ENCODE data around the gene TSC22D2.

The TSC22D2 gene

DNA sequence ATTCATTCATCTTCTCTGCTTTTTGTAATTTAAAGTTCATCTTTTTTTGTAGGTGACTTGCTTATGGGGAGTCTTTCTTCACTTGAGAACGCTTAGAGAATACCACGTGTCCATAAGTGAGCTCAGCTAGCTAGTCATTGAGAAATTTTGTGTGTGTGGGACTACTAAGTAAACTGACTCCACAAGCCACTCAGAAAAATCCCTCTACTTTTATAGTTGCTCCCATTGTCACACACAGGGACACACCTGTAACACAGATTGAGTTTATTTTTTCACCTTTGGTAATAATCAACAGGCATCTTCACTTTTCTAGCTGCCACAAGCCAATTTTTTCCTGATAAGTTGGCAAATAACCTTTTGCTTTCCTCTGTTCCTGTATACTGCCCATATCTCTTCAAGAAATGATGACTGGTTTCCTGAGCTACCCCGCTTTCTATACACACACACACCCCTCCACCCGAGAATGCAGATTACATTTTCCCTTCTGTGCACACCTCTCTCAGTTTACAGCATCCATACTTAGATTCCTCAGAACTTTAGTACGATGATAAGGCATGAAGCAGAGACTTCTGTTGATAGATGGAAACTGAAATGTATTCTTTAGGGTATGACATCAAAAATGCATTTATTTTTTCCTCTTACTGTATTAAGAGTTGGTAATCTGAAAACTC, 4.6 kb downstream of the TSC22D2 start:
- no peak for TF ChIP-seq ZNF274 (IDR thresholded peaks at IDR 0.05; ENCODE audit: low read depth, low read length)

DNA sequence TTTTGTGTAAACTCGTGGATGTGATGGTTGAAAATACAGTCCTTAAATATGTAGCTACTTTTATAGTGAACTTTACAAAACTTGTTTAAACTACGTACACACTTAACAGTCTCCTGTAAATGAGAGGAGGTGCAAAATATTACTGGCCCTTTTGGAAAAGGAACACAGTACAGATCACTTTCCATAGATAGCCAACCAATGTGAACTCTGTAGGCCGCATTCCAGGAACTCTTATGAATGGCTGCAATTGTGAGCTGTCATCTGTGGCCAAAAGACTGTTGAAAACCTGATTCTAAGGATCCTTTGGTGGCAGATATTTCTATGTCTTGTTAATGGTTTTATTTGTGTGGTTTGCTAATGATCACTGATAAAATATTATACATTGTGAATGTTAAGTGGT, 6.2 kb downstream of the TSC22D2 start:
- H3K4me3 ChIP-seq (ENCODE audit: low read length): peak overlapping the region; percentile 28; the same call in 1 of the 2 replicates
- TF ChIP-seq ZNF274 (IDR thresholded peaks at IDR 0.05; ENCODE audit: low read depth, low read length): no peak

More for the DNA sequence above, 4.6 kb downstream of the TSC22D2 start:
- peak overlapping the region; percentile 87 for H3K4me3 ChIP-seq (ENCODE audit: low read length)

DNA sequence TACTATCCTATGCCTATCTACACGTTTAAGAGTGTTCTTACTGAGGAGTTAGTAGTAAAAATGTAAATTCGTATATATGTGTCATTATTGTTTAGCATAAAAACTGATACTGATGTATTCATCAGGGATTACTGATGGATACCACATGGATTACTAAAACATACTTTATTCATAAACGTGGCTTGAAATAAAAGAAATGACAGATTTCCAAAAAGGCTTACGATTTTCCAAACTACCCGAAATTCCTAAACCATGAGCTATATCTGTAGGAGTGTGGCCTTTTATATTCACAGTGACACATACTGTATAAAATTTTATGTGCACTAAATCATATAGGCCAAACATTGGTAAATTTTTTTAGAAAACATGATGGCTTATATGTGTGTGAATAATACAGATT, 6.9 kb downstream of the TSC22D2 start:
- H3K4me3 ChIP-seq (ENCODE audit: low read length): peak overlapping the region; percentile 28; the same call in 1 of the 2 replicates
- TF ChIP-seq ZNF274 (IDR thresholded peaks at IDR 0.05; ENCODE audit: low read depth, low read length): no peak

DNA sequence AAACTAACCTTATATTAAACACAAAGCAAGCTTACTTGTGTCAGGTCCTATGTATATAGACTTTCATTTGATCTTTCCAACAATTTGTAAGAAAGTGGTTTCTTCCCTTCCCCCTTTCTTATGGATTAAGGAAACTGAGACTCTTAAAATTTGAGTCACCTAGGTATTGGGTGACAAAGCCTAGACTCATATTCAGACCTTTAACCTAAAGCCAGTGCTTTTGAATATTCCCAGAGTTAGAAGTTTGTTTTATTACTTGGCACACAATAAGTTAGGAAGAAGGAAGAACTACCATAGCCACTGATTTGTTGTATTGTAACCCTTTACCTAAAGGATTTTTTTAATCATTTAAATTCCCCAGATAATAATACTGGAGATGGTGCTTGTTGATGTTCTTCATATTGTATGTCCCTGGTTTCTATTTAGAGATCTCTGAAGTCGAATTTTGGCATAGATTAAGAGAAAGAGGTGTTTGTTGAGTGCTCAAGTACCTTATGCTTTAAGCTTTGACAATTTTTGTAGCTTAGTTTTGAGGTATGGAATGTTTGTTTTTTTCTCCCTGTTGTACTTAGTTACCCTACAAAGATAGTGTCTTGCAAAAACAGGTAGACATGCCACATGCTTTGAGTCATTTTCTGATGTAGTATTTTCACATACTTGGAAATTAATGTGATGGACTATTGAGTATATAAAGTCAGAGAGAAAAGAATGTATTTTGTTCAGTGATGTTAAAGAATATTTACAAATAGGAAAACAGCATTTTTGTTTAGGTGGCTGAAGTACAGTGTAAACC, 11.2 kb downstream of the TSC22D2 start:
- no peak for TF ChIP-seq ZNF274 (IDR thresholded peaks at IDR 0.05; ENCODE audit: low read depth, low read length)
- no peak overlapping the region for H3K4me3 ChIP-seq (ENCODE audit: low read length)

DNA sequence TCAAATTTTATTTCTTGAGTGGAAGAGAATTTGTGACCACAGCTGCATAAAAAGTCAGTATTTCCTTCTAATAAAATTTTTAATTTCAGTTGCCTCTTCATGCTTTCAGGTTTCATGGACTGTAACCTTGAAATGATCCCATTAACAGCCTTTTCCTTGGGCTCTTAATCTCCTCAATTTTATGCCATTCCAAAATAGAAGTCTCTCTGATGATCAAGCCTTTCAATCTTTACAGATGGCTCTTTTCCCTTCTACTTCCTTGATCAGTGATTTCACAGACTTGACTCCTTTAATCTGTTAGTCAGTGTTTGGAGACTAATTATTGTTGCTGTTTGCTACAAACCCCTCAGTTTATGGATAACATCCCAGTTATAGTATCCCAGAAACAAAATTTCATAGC, 11.9 kb downstream of the TSC22D2 start:
- TF ChIP-seq ZNF274 (IDR thresholded peaks at IDR 0.05; ENCODE audit: low read depth, low read length): no peak

DNA sequence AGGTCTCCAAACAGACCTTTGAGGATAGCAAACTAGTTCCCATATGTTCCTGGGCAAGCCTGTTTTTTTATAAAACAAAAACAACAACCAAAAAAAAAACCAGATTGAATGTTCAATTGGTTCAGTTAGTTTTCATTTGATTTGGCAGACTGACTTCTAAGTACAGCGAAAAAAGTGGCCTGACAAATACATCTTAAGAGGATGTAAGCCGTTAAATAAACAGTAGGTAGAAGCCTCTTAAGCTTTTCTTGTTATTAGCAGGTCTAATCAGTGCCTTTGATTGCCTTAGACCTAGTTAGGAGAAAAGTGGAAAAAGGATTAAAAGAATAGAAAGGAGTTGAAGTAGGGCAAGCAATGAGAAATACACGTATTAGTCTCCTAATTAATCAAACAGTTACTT, 13.2 kb downstream of the TSC22D2 start:
- no peak for TF ChIP-seq ZNF274 (IDR thresholded peaks at IDR 0.05; ENCODE audit: low read depth, low read length)
- H3K4me3 ChIP-seq (ENCODE audit: low read length): no peak overlapping the region

More for the DNA sequence above, 11.9 kb downstream of the TSC22D2 start:
- no peak overlapping the region for H3K4me3 ChIP-seq (ENCODE audit: low read length)

DNA sequence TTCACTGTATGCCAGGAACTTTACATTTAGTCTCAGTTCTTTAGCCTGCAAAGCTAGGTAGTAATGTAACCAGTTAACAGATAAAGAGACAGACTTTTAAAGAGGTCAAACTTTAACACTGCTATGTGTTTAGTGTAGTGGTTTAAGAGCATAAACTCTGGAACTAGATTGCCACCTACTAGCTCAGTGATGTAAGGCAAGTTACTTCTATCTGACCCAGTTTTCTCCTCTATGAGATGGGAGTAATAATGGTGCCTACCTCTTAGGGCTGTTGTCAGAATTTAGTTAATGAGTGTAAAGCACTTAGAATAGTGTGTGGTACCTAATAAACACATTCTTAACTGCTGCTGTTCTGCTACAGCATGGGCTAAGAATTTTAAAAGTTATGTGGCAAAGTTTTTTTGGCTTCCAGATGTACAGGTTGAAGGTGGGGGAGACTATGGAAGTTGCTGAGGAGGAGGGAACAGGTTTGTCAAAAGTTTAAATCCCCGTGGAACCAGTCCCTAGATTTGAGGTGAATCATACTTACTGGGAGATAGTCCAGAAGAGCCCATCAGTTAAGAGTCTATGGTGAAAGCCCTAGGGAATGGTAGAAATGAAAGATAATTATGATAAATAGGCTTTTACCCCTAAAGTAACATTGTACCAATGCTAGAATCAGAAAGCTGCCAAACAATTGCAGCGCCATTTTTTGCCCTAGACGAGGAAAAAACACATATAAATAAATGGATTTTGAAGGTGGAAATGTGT, 13.9 kb downstream of the TSC22D2 start:
- no peak for TF ChIP-seq ZNF274 (IDR thresholded peaks at IDR 0.05; ENCODE audit: low read depth, low read length)
- no peak overlapping the region for H3K4me3 ChIP-seq (ENCODE audit: low read length)

DNA sequence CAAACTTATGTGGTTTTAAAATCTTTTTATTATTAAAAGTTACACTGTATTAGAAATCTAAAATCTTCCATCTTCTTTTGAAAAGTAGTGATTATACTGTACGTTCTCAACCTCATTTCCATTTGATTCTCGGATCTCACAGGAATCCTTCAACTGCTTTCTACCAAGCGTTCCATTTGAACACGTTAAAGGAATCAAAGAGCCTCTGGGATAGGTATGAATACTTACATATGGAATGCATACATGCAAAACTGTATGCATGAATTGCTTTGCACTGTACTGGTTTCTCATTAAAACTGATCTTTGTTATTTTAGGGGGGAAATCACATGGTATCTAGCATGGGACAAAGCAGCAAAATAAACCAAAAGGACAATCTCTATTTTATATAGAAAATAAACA, 14.8 kb downstream of the TSC22D2 start:
- no peak overlapping the region for H3K4me3 ChIP-seq (ENCODE audit: low read length)
- TF ChIP-seq ZNF274 (IDR thresholded peaks at IDR 0.05; ENCODE audit: low read depth, low read length): no peak

DNA sequence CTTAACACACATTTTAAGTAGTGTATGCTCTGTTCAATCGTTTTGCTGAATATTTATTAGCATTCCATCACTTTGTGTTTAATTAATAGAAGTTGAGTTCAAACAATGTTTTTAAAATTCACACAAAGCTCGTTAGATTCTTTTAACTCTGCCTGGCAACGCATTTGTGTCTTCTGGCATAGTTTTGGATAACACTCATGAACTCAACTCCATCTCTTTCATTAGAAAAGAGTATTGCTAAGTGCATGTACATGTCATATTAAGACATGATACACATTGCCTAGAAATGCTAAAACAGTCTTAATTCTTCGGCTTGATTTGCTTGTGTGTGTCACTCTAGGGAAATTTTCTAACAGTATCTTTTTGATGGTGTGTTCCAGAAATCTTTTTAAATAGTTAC, 15.7 kb downstream of the TSC22D2 start:
- TF ChIP-seq ZNF274 (IDR thresholded peaks at IDR 0.05; ENCODE audit: low read depth, low read length): no peak
- H3K4me3 ChIP-seq (ENCODE audit: low read length): no peak overlapping the region

DNA sequence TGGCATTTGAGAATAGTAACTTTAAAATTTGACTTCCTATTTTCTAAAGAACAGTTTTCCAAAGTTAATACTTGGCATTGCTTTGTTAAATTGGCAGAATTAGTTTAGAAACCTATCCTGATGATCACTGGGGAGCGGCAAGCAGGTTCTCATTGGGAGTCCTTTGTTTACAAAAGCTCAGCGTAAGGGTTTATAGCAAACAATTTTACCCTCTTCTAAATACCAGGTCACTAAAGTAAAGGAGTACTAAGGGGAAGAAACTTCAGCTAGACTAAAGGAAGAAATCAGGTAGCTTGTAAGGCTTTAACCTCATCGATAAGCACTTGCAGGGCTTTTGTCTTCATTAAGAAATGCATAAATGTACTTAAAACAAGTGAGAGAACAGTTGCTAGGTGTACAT, 18.2 kb downstream of the TSC22D2 start:
- H3K4me3 ChIP-seq (ENCODE audit: low read length): no peak overlapping the region
- TF ChIP-seq ZNF274 (IDR thresholded peaks at IDR 0.05; ENCODE audit: low read depth, low read length): no peak

DNA sequence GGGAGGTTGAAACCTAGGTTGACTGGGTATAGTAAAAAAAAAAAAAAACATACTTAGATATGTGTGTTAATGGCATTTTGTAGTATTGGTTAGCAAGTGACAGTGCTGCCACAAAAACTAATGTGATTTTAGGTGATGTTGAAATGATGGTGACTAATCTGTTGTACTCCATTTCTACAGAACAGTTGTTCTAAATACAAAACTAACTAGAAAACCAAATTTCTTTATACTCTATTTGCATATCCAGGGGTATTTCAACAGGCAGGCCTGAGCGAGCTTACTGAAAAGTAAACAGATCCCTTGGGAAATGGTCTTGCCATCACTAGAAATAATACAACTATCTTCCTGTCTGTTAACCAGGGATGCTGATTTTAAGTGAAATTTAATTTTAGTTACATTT, 20.5 kb downstream of the TSC22D2 start:
- H3K4me3 ChIP-seq (ENCODE audit: low read length): no peak overlapping the region
- no peak for TF ChIP-seq ZNF274 (IDR thresholded peaks at IDR 0.05; ENCODE audit: low read depth, low read length)

DNA sequence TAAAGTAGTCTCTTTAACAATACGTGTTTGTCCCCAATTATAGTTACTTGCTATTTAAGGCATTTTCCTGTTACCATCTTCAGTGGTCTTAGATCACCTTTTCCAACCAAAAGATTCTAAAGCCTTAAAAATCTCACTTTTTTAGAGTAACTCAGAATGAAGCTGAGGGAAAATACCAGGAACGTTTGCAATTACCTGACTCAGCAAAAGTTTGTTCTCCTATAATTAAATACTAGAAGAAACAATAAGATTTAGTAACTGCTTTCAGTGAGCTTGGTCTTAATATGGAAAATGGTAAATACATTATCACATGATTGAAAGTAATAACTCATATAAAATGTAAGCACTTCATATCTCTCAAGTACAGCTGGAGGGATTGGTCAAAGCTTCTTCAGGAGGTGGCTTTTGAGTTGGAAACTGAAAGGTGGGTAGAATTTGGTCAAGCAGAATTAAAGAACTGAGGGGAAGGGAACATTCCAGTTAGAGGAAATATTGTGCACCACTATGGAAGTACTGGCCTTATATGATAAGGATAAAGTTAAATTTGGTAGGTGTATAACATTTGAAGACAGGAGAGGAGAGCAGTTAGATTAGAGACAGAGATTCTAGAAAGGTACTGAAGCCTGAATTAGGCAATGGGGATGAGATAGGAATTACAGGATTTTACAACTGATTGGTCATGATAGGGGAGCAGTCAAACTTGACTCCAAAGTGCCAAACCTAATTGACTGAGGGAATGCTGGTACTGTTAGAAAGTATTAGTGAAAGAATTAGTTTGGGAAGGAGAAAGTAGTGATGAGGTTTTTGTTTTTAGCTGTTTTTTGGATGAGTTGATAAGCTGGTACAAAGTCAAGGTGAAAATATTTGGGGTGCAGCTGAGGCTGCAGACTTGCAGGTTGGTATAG, 21.9 kb downstream of the TSC22D2 start:
- H3K4me3 ChIP-seq (ENCODE audit: low read length): no peak overlapping the region
- no peak for TF ChIP-seq ZNF274 (IDR thresholded peaks at IDR 0.05; ENCODE audit: low read depth, low read length)

DNA sequence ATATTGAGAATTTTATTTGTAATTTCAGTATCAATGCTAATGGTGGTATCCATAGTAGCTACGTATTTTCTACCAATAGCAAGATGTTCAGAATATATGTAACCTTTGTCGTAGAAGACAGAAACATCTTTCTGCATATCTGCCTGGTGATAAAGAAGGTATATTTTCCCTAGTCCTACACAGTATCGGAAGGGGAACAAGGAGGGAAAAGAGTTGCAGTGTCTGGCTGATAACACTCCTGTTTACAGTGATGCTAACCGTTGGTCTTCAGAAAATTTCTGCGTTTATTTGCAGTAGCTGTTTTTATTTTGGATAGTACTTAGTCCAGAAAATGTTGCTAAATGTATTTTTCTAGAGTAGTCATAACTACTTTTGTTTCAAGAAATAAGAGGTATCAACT, 25.2 kb downstream of the TSC22D2 start:
- H3K4me3 ChIP-seq (ENCODE audit: low read length): no peak overlapping the region
- TF ChIP-seq ZNF274 (IDR thresholded peaks at IDR 0.05; ENCODE audit: low read depth, low read length): no peak

DNA sequence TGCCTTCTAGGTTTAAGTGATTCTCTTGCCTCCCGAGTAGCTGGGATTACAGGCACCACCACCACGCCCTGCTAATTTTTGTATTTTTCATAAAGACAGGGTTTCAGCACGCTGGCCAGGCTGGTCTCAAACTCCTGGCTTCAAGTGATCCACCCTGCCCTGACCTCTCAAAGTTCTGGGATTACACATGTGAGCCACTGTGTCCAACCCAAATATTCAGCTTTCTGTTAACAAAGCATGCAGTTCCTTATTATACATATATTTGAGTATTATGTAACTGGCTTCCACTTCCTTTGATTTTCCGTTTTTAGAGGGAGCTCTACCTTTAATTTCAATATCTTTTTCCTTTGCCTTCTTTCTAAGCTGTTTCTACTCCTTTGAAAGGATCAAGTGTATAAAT, 26.1 kb downstream of the TSC22D2 start:
- TF ChIP-seq ZNF274 (IDR thresholded peaks at IDR 0.05; ENCODE audit: low read depth, low read length): no peak

More for the DNA sequence above, 26.1 kb downstream of the TSC22D2 start:
- H3K4me3 ChIP-seq (ENCODE audit: low read length): no peak overlapping the region
